Prostate gland (tissue), 2 donors: ENCODE data around the gene ATXN10.

Experiments
- POLR2AphosphoS5 ChIP-seq: sonication (generic); formaldehyde crosslinking; IDR thresholded peaks from one replicate; pipeline ENCODE4 v1.6.1; 2017; ENCODE audit warnings: antibody characterized with exemption
- TF ChIP-seq, protein P1 (sequence below), 4 experiments: fragments of 200-600 bp in 2 of 4; fragments of 450-650 bp in 2 of 4; sonication (generic) in 2 of 4; IDR thresholded peaks; 1 replicate in 3 of 4; 2 replicates in 1 of 4; pipeline ENCODE4 v1.5.1; 2016 to 2019; ENCODE audit warnings: antibody characterized with exemption in 4 of 4, mild to moderate bottlenecking in 2 of 4, moderate library complexity in 2 of 4

DNA sequence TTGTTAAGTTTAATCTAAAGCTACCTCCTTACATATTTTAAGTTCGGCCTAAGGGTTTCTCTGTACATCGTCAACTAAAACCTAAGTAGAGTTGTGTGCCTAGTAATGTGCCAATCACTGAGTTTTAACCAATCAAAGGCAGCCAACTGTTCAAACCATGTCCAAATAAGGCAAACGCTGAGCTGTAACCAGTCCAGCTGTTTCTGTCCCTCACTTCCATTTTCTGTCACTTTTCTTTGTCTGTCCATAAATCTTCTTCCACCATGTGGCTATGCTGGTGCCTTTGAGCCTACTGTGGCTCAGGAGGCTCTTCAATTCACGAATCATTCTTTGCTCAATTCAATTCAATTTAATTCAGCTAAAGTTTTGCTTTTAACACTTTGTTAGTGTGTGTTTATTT, 13.9 kb upstream of the ATXN10 start:
- TF ChIP-seq, protein P1, sequence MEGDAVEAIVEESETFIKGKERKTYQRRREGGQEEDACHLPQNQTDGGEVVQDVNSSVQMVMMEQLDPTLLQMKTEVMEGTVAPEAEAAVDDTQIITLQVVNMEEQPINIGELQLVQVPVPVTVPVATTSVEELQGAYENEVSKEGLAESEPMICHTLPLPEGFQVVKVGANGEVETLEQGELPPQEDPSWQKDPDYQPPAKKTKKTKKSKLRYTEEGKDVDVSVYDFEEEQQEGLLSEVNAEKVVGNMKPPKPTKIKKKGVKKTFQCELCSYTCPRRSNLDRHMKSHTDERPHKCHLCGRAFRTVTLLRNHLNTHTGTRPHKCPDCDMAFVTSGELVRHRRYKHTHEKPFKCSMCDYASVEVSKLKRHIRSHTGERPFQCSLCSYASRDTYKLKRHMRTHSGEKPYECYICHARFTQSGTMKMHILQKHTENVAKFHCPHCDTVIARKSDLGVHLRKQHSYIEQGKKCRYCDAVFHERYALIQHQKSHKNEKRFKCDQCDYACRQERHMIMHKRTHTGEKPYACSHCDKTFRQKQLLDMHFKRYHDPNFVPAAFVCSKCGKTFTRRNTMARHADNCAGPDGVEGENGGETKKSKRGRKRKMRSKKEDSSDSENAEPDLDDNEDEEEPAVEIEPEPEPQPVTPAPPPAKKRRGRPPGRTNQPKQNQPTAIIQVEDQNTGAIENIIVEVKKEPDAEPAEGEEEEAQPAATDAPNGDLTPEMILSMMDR (IDR thresholded peaks at IDR 0.05): no peak
- no peak for TF ChIP-seq POLR2AphosphoS5
